Measurements from ENCODE around the gene CADPS. TPM values are rescaled to one million over a fixed set of nuclear protein-coding genes. Genes with fewer than 3 reads are reported as not detected.

The CADPS gene
- total and polyA plus RNA-seq, 5 experiments from 2014 or later, result not detected

- Mint-ChIP-seq H3K27me3 (peaks cover 0 to 13% (median 9%) of the 10 kb centered on the region in 5 donors), H3K4me3 (no peak overlapping the region), H3K9me3 (no peaks in the 10 kb centered on the region), H3K27ac (no peak overlapping the region), H3K36me3 (no peaks in the 10 kb centered on the region), H3K4me1 (no peaks in the 10 kb centered on the region)
- DNase-seq (peak in 1 of 10 donors; percentile 0), ATAC-seq (no peak)
- POLR2A ChIA-PET, result no interaction called here
Measured at GRCh38 chr3:62529230-62529629, 346.0 kb downstream of the CADPS start.

GRCh38 chr3:62527474-62527873 is 347.7 kb downstream of the CADPS start:
- Mint-ChIP-seq H3K4me1 (no peaks in the 10 kb centered on the region), H3K4me3 (no peak overlapping the region), H3K36me3 (no peaks in the 10 kb centered on the region), H3K27me3 (peaks cover 0 to 31% (median 8%) of the 10 kb centered on the region in 5 donors), H3K9me3 (no peaks in the 10 kb centered on the region), H3K27ac (no peak overlapping the region)
- ATAC-seq (no peak), DNase-seq (no peak)
- POLR2A ChIA-PET, result no interaction called here

GRCh38 chr3:62525281-62525680 is 349.9 kb downstream of the CADPS start:
- Mint-ChIP-seq H3K4me1 (no peaks in the 10 kb centered on the region), H3K4me3 (no peak overlapping the region), H3K9me3 (no peaks in the 10 kb centered on the region), H3K27ac (no peak overlapping the region), H3K27me3 (peaks cover 0 to 36% (median 8%) of the 10 kb centered on the region in 5 donors), H3K36me3 (no peaks in the 10 kb centered on the region)
- DNase-seq, result no peak
- POLR2A ChIA-PET, result no interaction called here
- no peak for ATAC-seq

GRCh38 chr3:62523672-62524071 is 351.5 kb downstream of the CADPS start:
- no peaks in the 10 kb centered on the region for H3K4me1 Mint-ChIP-seq
- DNase-seq (no peak), ATAC-seq (no peak)
- H3K27me3 Mint-ChIP-seq, result peaks cover 0 to 36% (median 8%) of the 10 kb centered on the region in 5 donors
- H3K36me3 Mint-ChIP-seq, result no peaks in the 10 kb centered on the region
- no peaks in the 10 kb centered on the region for H3K9me3 Mint-ChIP-seq
- POLR2A ChIA-PET, result no interaction called here
- no peak overlapping the region for H3K4me3 Mint-ChIP-seq
- H3K27ac Mint-ChIP-seq, result no peak overlapping the region

GRCh38 chr3:62521464-62522105 is 353.6 kb downstream of the CADPS start:
- Mint-ChIP-seq H3K4me1 (no peaks in the 10 kb centered on the region), H3K27me3 (peaks cover 0 to 36% (median 8%) of the 10 kb centered on the region in 5 donors), H3K27ac (no peak overlapping the region), H3K9me3 (no peaks in the 10 kb centered on the region), H3K4me3 (no peak overlapping the region), H3K36me3 (no peaks in the 10 kb centered on the region)
- no peak for ATAC-seq
- DNase-seq, result no peak
- POLR2A ChIA-PET, result no interaction called here

GRCh38 chr3:62503516-62503915 is 371.7 kb downstream of the CADPS start:
- no peak overlapping the region for H3K4me3 Mint-ChIP-seq
- H3K27me3 Mint-ChIP-seq, result peaks cover 0 to 2% (median 0%) of the 10 kb centered on the region in 5 donors
- peaks cover 0 to 4% (median 0%) of the 10 kb centered on the region in 4 donors for H3K4me1 Mint-ChIP-seq
- H3K9me3 Mint-ChIP-seq, result peaks cover 0 to 2% (median 0%) of the 10 kb centered on the region in 9 donors
- no peak overlapping the region for H3K27ac Mint-ChIP-seq
- POLR2A ChIA-PET, result no interaction called here
- DNase-seq, result no peak
- H3K36me3 Mint-ChIP-seq, result no peaks in the 10 kb centered on the region
- no peak for ATAC-seq

GRCh38 chr3:62502315-62503300 is 372.6 kb downstream of the CADPS start:
- Mint-ChIP-seq H3K4me1 (peaks cover 0 to 4% (median 0%) of the 10 kb centered on the region in 4 donors), H3K27ac (peak overlapping the region in 1 of 10 donors; percentile 77), H3K9me3 (no peaks in the 10 kb centered on the region), H3K27me3 (no peaks in the 10 kb centered on the region), H3K4me3 (no peak overlapping the region), H3K36me3 (no peaks in the 10 kb centered on the region)
- DNase-seq, result no peak
- ATAC-seq, result no peak
- POLR2A ChIA-PET, result no interaction called here

- no peak overlapping the region for H3K27ac Mint-ChIP-seq
- ATAC-seq, result no peak
- H3K4me1 Mint-ChIP-seq, result peaks cover 0 to 4% (median 0%) of the 10 kb centered on the region in 4 donors
- DNase-seq, result no peak
- H3K27me3 Mint-ChIP-seq, result no peaks in the 10 kb centered on the region
- POLR2A ChIA-PET, result no interaction called here
- H3K9me3 Mint-ChIP-seq, result no peaks in the 10 kb centered on the region
- H3K36me3 Mint-ChIP-seq, result no peaks in the 10 kb centered on the region
- no peak overlapping the region for H3K4me3 Mint-ChIP-seq
Measured at GRCh38 chr3:62501289-62501668, 373.9 kb downstream of the CADPS start.

GRCh38 chr3:62500556-62501288 is 374.5 kb downstream of the CADPS start:
- Mint-ChIP-seq H3K4me1 (peaks cover 0 to 4% (median 0%) of the 10 kb centered on the region in 4 donors), H3K36me3 (no peaks in the 10 kb centered on the region), H3K4me3 (no peak overlapping the region), H3K27ac (no peak overlapping the region), H3K9me3 (no peaks in the 10 kb centered on the region), H3K27me3 (no peaks in the 10 kb centered on the region)
- DNase-seq (no peak), ATAC-seq (no peak)
- POLR2A ChIA-PET, result no interaction called here

- no peak overlapping the region for H3K27ac Mint-ChIP-seq
- POLR2A ChIA-PET, result no interaction called here
Measured at GRCh38 chr3:62497156-62497555, 378.1 kb downstream of the CADPS start.

GRCh38 chr3:62496503-62496902 is 378.7 kb downstream of the CADPS start:
- Mint-ChIP-seq H3K9me3 (no peaks in the 10 kb centered on the region), H3K4me1 (no peaks in the 10 kb centered on the region), H3K27ac (no peak overlapping the region), H3K36me3 (no peaks in the 10 kb centered on the region), H3K27me3 (no peaks in the 10 kb centered on the region), H3K4me3 (no peak overlapping the region)
- POLR2A ChIA-PET, result no interaction called here
- DNase-seq (no peak), ATAC-seq (no peak)

More at GRCh38 chr3:62497156-62497555, 378.1 kb downstream of the CADPS start:
- no peaks in the 10 kb centered on the region for H3K9me3 Mint-ChIP-seq
- no peak for ATAC-seq
- H3K27me3 Mint-ChIP-seq, result no peaks in the 10 kb centered on the region
- no peak overlapping the region for H3K4me3 Mint-ChIP-seq
- H3K4me1 Mint-ChIP-seq, result no peaks in the 10 kb centered on the region
- no peaks in the 10 kb centered on the region for H3K36me3 Mint-ChIP-seq
- DNase-seq, result no peak

GRCh38 chr3:62493109-62493801 is 382.0 kb downstream of the CADPS start:
- DNase-seq, result no peak
- Mint-ChIP-seq H3K27ac (no peak overlapping the region), H3K36me3 (no peaks in the 10 kb centered on the region), H3K4me3 (no peak overlapping the region), H3K9me3 (no peaks in the 10 kb centered on the region), H3K4me1 (no peaks in the 10 kb centered on the region), H3K27me3 (no peaks in the 10 kb centered on the region)
- ATAC-seq, result no peak
- POLR2A ChIA-PET, result no interaction called here

All from naive thymus-derived CD8-positive, alpha-beta T cell (primary cell).